Thymus (tissue), 11 donors: ENCODE measurements around the gene NYAP2. TPM values are rescaled to one million over a fixed set of nuclear protein-coding genes. Genes with fewer than 3 reads are reported as not detected.

Experiments
- DNase-seq, 9 donors: peaks; one replicate each; pipeline ENCODE4 v3.0.0-alpha.2; 2013; ENCODE audit warnings: low spot score in 9 of 9, low read depth in 6 of 9, missing footprints in 1 of 9
- H3K27ac ChIP-seq, 2 donors: one replicate each; pipeline ENCODE4 v1.5.1; 2013; ENCODE audit warnings: control low read depth in 1 of 2, low read depth in 1 of 2, low read length in 1 of 2, mild to moderate bottlenecking in 1 of 2, moderate library complexity in 1 of 2
- H3K27me3 ChIP-seq, 2 donors: one replicate each; pipeline ENCODE4 v1.5.1; 2013; ENCODE audit warnings: low read length in 1 of 2; ENCODE audit not compliant: control insufficient read depth in 2 of 2, insufficient read depth in 1 of 2
- H3K36me3 ChIP-seq, 2 donors: one replicate each; pipeline ENCODE4 v1.5.1; 2013; ENCODE audit warnings: low read length in 1 of 2, mild to moderate bottlenecking in 1 of 2, moderate library complexity in 1 of 2; ENCODE audit not compliant: control insufficient read depth in 2 of 2, insufficient read depth in 2 of 2
- H3K4me1 ChIP-seq, 2 donors: one replicate each; pipeline ENCODE4 v1.5.1; 2013; ENCODE audit warnings: low read length in 2 of 2; ENCODE audit not compliant: control insufficient read depth in 2 of 2, insufficient read depth in 2 of 2
- H3K4me3 ChIP-seq, 2 donors: one replicate each; pipeline ENCODE4 v1.5.1; 2013; ENCODE audit warnings: low read length in 2 of 2, control low read depth in 1 of 2, mild to moderate bottlenecking in 1 of 2
- H3K9me3 ChIP-seq, 2 donors: one replicate each; pipeline ENCODE4 v1.5.1; 2013; ENCODE audit warnings: low read length in 1 of 2, mild to moderate bottlenecking in 1 of 2; ENCODE audit not compliant: control insufficient read depth in 2 of 2, insufficient read depth in 1 of 2
- WGBS: extraction: QIAGEN DNeasy Blood & Tissue Kit; methylation state at CpG from one replicate; pipeline ENCODE4 v1.1.7; 2013; 5-methylcytosine and 5-hydroxymethylcytosine counted together
- polyA plus RNA-seq: library from polyadenylated mRNA; stranded (reverse); fragments of 200-250 nt; gene quantifications from one replicate; pipeline ENCODE4 v1.2.3, GENCODE V29; 2013
- total RNA-seq: library from RNA; stranded (reverse); fragments of 120-200 nt; gene quantifications from one replicate; pipeline ENCODE4 v1.2.4, GENCODE V29; 2013
- donor health status: healthy.

NYAP2 gene
- total and polyA plus RNA-seq, 2 donors: 0.02 to 0.05 TPM

- H3K9me3 ChIP-seq: no peaks in the 10 kb centered on the region
- H3K4me3 ChIP-seq: no peak overlapping the region
- DNase-seq: no peak
- WGBS: 87% methylated on average over 4 of the region's 4 CpGs
- no peaks in the 10 kb centered on the region for H3K4me1 ChIP-seq
- H3K36me3 ChIP-seq: no peaks in the 10 kb centered on the region
- H3K27ac ChIP-seq: no peak overlapping the region
- H3K27me3 ChIP-seq: no peaks in the 10 kb centered on the region
Observed at GRCh38 chr2:225662101-225662500, 262.6 kb downstream of the NYAP2 start.

- Histone ChIP-seq H3K9me3 (no peaks in the 10 kb centered on the region), H3K27ac (no peak overlapping the region), H3K36me3 (no peaks in the 10 kb centered on the region), H3K27me3 (no peaks in the 10 kb centered on the region), H3K4me1 (no peaks in the 10 kb centered on the region), H3K4me3 (no peak overlapping the region)
- no peak for DNase-seq
- 88% methylated on average over 2 of the region's 2 CpGs for WGBS
Observed at GRCh38 chr2:225667445-225667844, 267.9 kb downstream of the NYAP2 start.

GRCh38 chr2:225668606-225669266 is 269.2 kb downstream of the NYAP2 start:
- DNase-seq: peak; percentile 2 to 68 (median 26)
- 75% methylated on average over 2 of the region's 2 CpGs for WGBS
- Histone ChIP-seq H3K4me1 (no peaks in the 10 kb centered on the region), H3K36me3 (no peaks in the 10 kb centered on the region), H3K9me3 (no peaks in the 10 kb centered on the region), H3K27me3 (no peaks in the 10 kb centered on the region), H3K4me3 (no peak overlapping the region), H3K27ac (no peak overlapping the region)

- H3K4me1 ChIP-seq: no peaks in the 10 kb centered on the region
- peak in 1 of 9 donors; percentile 18 for DNase-seq
- 66% methylated on average over 4 of the region's 4 CpGs for WGBS
Observed at GRCh38 chr2:225670111-225670974, 270.8 kb downstream of the NYAP2 start.

GRCh38 chr2:225678792-225679191 is 279.3 kb downstream of the NYAP2 start:
- Histone ChIP-seq H3K36me3 (no peaks in the 10 kb centered on the region), H3K27ac (no peak overlapping the region), H3K4me3 (no peak overlapping the region), H3K9me3 (no peaks in the 10 kb centered on the region), H3K4me1 (no peaks in the 10 kb centered on the region), H3K27me3 (no peaks in the 10 kb centered on the region)
- no peak for DNase-seq

More at GRCh38 chr2:225670111-225670974, 270.8 kb downstream of the NYAP2 start:
- Histone ChIP-seq H3K4me3 (no peak overlapping the region), H3K9me3 (no peaks in the 10 kb centered on the region), H3K27ac (no peak overlapping the region), H3K36me3 (no peaks in the 10 kb centered on the region), H3K27me3 (no peaks in the 10 kb centered on the region)

- H3K27ac ChIP-seq: no peak overlapping the region
- 91% methylated on average over 2 of the region's 2 CpGs for WGBS
- no peak overlapping the region for H3K4me3 ChIP-seq
- no peaks in the 10 kb centered on the region for H3K27me3 ChIP-seq
- no peaks in the 10 kb centered on the region for H3K4me1 ChIP-seq
- no peaks in the 10 kb centered on the region for H3K36me3 ChIP-seq
- H3K9me3 ChIP-seq: no peaks in the 10 kb centered on the region
- no peak for DNase-seq
Observed at GRCh38 chr2:225683258-225683657, 283.7 kb downstream of the NYAP2 start.

- 80% methylated on average over 1 of the region's 1 CpG for WGBS
- Histone ChIP-seq H3K27me3 (no peaks in the 10 kb centered on the region), H3K36me3 (no peaks in the 10 kb centered on the region), H3K9me3 (no peaks in the 10 kb centered on the region), H3K27ac (no peak overlapping the region), H3K4me3 (no peak overlapping the region), H3K4me1 (no peaks in the 10 kb centered on the region)
- no peak for DNase-seq
Observed at GRCh38 chr2:225690153-225690552, 290.6 kb downstream of the NYAP2 start.

GRCh38 chr2:225691711-225692110 is 292.2 kb downstream of the NYAP2 start:
- DNase-seq: no peak
- WGBS: 94% methylated on average over 3 of the region's 3 CpGs
- no peaks in the 10 kb centered on the region for H3K9me3 ChIP-seq
- no peak overlapping the region for H3K27ac ChIP-seq
- H3K27me3 ChIP-seq: no peaks in the 10 kb centered on the region
- H3K4me1 ChIP-seq: no peaks in the 10 kb centered on the region
- no peak overlapping the region for H3K4me3 ChIP-seq
- no peaks in the 10 kb centered on the region for H3K36me3 ChIP-seq

GRCh38 chr2:225693259-225693658 is 293.7 kb downstream of the NYAP2 start:
- 79% methylated on average over 5 of the region's 5 CpGs for WGBS
- H3K27ac ChIP-seq: no peak overlapping the region
- H3K27me3 ChIP-seq: no peaks in the 10 kb centered on the region
- H3K36me3 ChIP-seq: no peaks in the 10 kb centered on the region
- no peaks in the 10 kb centered on the region for H3K9me3 ChIP-seq
- H3K4me1 ChIP-seq: no peaks in the 10 kb centered on the region
- DNase-seq: no peak
- no peak overlapping the region for H3K4me3 ChIP-seq
